Vagina (tissue), 2 donors: ENCODE results near the gene NMT1. TPM values are rescaled to one million over a fixed set of nuclear protein-coding genes. Genes with fewer than 3 reads are reported as not detected.

Source experiments
- DNase-seq, 2 donors: peaks; one replicate each; pipeline ENCODE4 v3.0.0-alpha.2; 2017; ENCODE audit errors: extremely low spot score in 2 of 2
- H3K27ac ChIP-seq: fragments of 200-600 bp; sonication (generic); one replicate; pipeline ENCODE4 v1.5.1; 2019
- H3K27me3 ChIP-seq: fragments of 200-600 bp; sonication (generic); one replicate; pipeline ENCODE4 v1.5.1; 2019
- H3K36me3 ChIP-seq, 2 donors: fragments of 200-600 bp; sonication (generic); one replicate each; pipeline ENCODE4 v1.5.1; 2017 to 2019
- H3K4me1 ChIP-seq: fragments of 200-600 bp; sonication (generic); one replicate; pipeline ENCODE4 v1.5.1; 2019
- H3K4me3 ChIP-seq, 2 donors: fragments of 200-600 bp; sonication (generic); 1 replicate in 1 of 2; 2 replicates in 1 of 2; pipeline ENCODE4 v1.5.1; 2016 to 2019
- H3K9me3 ChIP-seq: fragments of 200-600 bp; sonication (generic); one replicate; pipeline ENCODE4 v1.5.1; 2019
- CTCF ChIP-seq, 3 experiments: fragments of 450-650 bp in 2 of 3; fragments of 200-600 bp in 1 of 3; sonication (generic) in 1 of 3; IDR thresholded peaks; one replicate each; pipeline ENCODE4 v1.5.1; 2017 to 2019; ENCODE audit warnings: antibody characterized with exemption in 3 of 3, mild to moderate bottlenecking in 2 of 3, moderate library complexity in 2 of 3
- POLR2A ChIP-seq, 2 donors: fragments of 450-650 bp; IDR thresholded peaks; one replicate each; pipeline ENCODE4 v1.6.1; 2017; ENCODE audit warnings: antibody characterized with exemption in 2 of 2, mild to moderate bottlenecking in 2 of 2, moderate library complexity in 2 of 2
- POLR2AphosphoS5 ChIP-seq, 2 donors: sonication (generic); formaldehyde crosslinking; IDR thresholded peaks; one replicate each; pipeline ENCODE4 v1.9.0; 2017; ENCODE audit warnings: antibody characterized with exemption in 2 of 2, mild to moderate bottlenecking in 2 of 2, low read depth in 1 of 2; ENCODE audit not compliant: insufficient read depth in 1 of 2
- intact Hi-C: fragments of 100-400 bp; cut with DNase I; formaldehyde crosslinking; loops from one replicate; pipeline ENCODE4 v1.15.1; 2023
- total RNA-seq: library from RNA; depleted of rRNA; stranded (reverse); fragments of >200 nt; gene quantifications from one replicate; pipeline ENCODE4 v1.2.3, GENCODE V29; 2016

The NMT1 gene
- total RNA-seq, 1 donor from 2014 or later = 49.4 TPM

- intact Hi-C loops = loop anchor here (10.0 kb wide), 1 partner anchor 170 kb away; the partner anchor contains the start of gene MAP3K14
- Histone ChIP-seq H3K27me3 (no peaks in the 10 kb centered on the region), H3K4me1 (peaks cover 35% of the 10 kb centered on the region), H3K4me3 (peak overlapping the region; percentile 53 to 64), H3K36me3 (no peaks in the 10 kb centered on the region), H3K27ac (peak overlapping the region; percentile 98), H3K9me3 (no peaks in the 10 kb centered on the region)
- TF ChIP-seq POLR2AphosphoS5 (IDR thresholded peaks at IDR 0.05; ENCODE audit: insufficient read depth in 1 of 2, low read depth in 1 of 2) = peak in 1 of 2 donors; percentile 76
- no peak for TF ChIP-seq CTCF (IDR thresholded peaks at IDR 0.05)
- peak in 1 of 2 donors; percentile 86 for DNase-seq
These were observed 83.3 kb downstream of the NMT1 start for GRCh38 chr17:45144199-45145034.

- intact Hi-C loops = loop anchor here (10.0 kb wide), 1 partner anchor 170 kb away; the partner anchor contains the start of gene MAP3K14
- peak overlapping the region; percentile 53 to 64 for H3K4me3 ChIP-seq
These were observed 83.9 kb downstream of the NMT1 start for GRCh38 chr17:45145035-45145389.

DNA sequence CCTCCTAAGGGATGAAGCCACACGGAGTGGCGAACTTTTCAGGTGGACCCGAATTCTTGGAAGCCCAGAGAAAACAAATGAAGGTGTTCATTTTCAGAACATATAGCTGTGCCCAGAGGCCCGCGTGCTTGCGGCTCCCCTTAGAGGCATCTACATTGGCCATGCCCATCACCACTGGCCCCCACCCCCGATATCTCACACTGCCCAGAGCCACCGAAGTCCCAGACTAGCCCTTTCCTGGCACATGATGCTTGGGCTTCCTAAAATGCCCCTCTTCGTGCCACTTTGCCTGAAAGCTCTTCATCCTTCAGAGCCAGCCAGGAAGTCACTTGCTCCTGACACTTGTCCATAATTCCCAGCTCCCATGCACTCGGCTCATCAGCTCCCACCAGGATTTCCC, 85.0 kb downstream of the NMT1 start:
- Histone ChIP-seq H3K4me1 (peaks cover 45% of the 10 kb centered on the region), H3K27ac (peak overlapping the region; percentile 99), H3K27me3 (no peaks in the 10 kb centered on the region), H3K4me3 (no peak overlapping the region), H3K36me3 (no peaks in the 10 kb centered on the region), H3K9me3 (no peaks in the 10 kb centered on the region)
- intact Hi-C loops = loop anchor here (10.0 kb wide), 1 partner anchor 169 kb away; the partner anchor contains the start of gene MAP3K14
- TF ChIP-seq POLR2A (IDR thresholded peaks at IDR 0.05) (no peak), POLR2AphosphoS5 (IDR thresholded peaks at IDR 0.05; ENCODE audit: insufficient read depth in 1 of 2, low read depth in 1 of 2) (no peak), CTCF (IDR thresholded peaks at IDR 0.05) (no peak)
- no peak for DNase-seq

More at GRCh38 chr17:45145035-45145389, 83.9 kb downstream of the NMT1 start:
- Histone ChIP-seq H3K4me1 (peaks cover 35% of the 10 kb centered on the region), H3K27ac (peak overlapping the region; percentile 98), H3K36me3 (no peaks in the 10 kb centered on the region), H3K9me3 (no peaks in the 10 kb centered on the region), H3K27me3 (no peaks in the 10 kb centered on the region)
- no peak for TF ChIP-seq CTCF (IDR thresholded peaks at IDR 0.05)
- no peak for TF ChIP-seq POLR2A (IDR thresholded peaks at IDR 0.05)
- TF ChIP-seq POLR2AphosphoS5 (IDR thresholded peaks at IDR 0.05; ENCODE audit: insufficient read depth in 1 of 2, low read depth in 1 of 2) = no peak
- no peak for DNase-seq

DNA sequence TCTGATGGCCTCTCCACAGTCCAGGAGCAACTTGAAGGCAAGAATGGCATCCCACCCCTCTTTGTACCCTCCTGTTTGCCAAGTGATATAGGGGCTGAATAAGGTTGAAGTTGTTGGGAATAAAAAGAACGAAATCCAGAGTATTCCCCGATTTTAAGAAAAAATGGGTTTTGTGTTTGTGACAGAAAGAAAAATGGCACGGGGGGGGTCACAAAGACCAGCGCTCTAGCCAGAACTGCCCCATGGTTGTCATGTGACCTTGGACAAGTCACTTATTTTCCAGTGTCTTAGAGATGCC, 85.4 kb downstream of the NMT1 start:
- no peaks in the 10 kb centered on the region for H3K27me3 ChIP-seq
- TF ChIP-seq CTCF (IDR thresholded peaks at IDR 0.05) (no peak), POLR2A (IDR thresholded peaks at IDR 0.05) (no peak), POLR2AphosphoS5 (IDR thresholded peaks at IDR 0.05; ENCODE audit: insufficient read depth in 1 of 2, low read depth in 1 of 2) (no peak)
- peaks cover 48% of the 10 kb centered on the region for H3K4me1 ChIP-seq
- H3K9me3 ChIP-seq = no peaks in the 10 kb centered on the region
- H3K36me3 ChIP-seq = no peaks in the 10 kb centered on the region
- peak overlapping the region; percentile 68 to 78 for H3K4me3 ChIP-seq
- DNase-seq = no peak
- intact Hi-C loops = loop anchor here (10.0 kb wide), 1 partner anchor 168 kb away; the partner anchor contains the start of gene MAP3K14
- peak overlapping the region; percentile 99 for H3K27ac ChIP-seq
